ENCODE results near the gene CFLAR. TPM values are rescaled to one million over a fixed set of nuclear protein-coding genes. Genes with fewer than 3 reads are reported as not detected.

Gene CFLAR
- total RNA-seq: 48.9 TPM
- 10 to 100 TPM; 27.4 to 47.6 (median 31.4) TPM for polyA plus RNA-seq (ENCODE audit: insufficient read depth in 1 of 8, insufficient read length in 8 of 8, low replicate concordance in 1 of 8)
- long read RNA-seq, donor 1: 0 reads
- long read RNA-seq, donor 2, partial matches to known transcripts: 0 of 2 reads
- long read RNA-seq, donor 2, other reads (novel, unspliced or antisense): 0 of 2 reads
- long read RNA-seq, donor 3, partial matches to known transcripts: 0 of 1 reads
- long read RNA-seq, donor 3, other reads (novel, unspliced or antisense): 0 of 1 reads
- long read RNA-seq, donor 4, full-length matches to known transcripts: 5 of 5 reads
- long read RNA-seq, donor 4, partial matches to known transcripts: 0 of 5 reads
- long read RNA-seq, donor 4, other reads (novel, unspliced or antisense): 0 of 5 reads
- long read RNA-seq, donor 5, full-length matches to known transcripts: 9 of 9 reads
- long read RNA-seq, donor 5, partial matches to known transcripts: 0 of 9 reads
- long read RNA-seq, donor 5, other reads (novel, unspliced or antisense): 0 of 9 reads
- long read RNA-seq, donor 6, full-length matches to known transcripts: 9 of 9 reads
- long read RNA-seq, donor 6, partial matches to known transcripts: 0 of 9 reads
- long read RNA-seq, donor 6, other reads (novel, unspliced or antisense): 0 of 9 reads
- long read RNA-seq, donor 7, partial matches to known transcripts: 0 of 2 reads
- long read RNA-seq, donor 7, other reads (novel, unspliced or antisense): 0 of 2 reads
- long read RNA-seq, donor 8, full-length matches to known transcripts: 5 of 10 reads
- long read RNA-seq, donor 8, partial matches to known transcripts: 5 of 10 reads
- long read RNA-seq, donor 8, other reads (novel, unspliced or antisense): 0 of 10 reads
- long read RNA-seq, donor 9, full-length matches to known transcripts: 4 of 4 reads
- long read RNA-seq, donor 9, partial matches to known transcripts: 0 of 4 reads
- long read RNA-seq, donor 9, other reads (novel, unspliced or antisense): 0 of 4 reads
- long read RNA-seq, donor 10, full-length matches to known transcripts: 11 of 16 reads
- long read RNA-seq, donor 10, partial matches to known transcripts: 5 of 16 reads
- long read RNA-seq, donor 10, other reads (novel, unspliced or antisense): 0 of 16 reads
- long read RNA-seq, donor 11, full-length matches to known transcripts: 4 of 4 reads
- long read RNA-seq, donor 11, partial matches to known transcripts: 0 of 4 reads
- long read RNA-seq, donor 11, other reads (novel, unspliced or antisense): 0 of 4 reads

- Histone ChIP-seq H3K4me3 (ENCODE audit: low read length) (peak within 1 kb of the TSS; percentile 59), H3K36me3 (ENCODE audit: control insufficient read depth, insufficient read depth, low read length) (no peaks in the 10 kb centered on the region), H3K27ac (ENCODE audit: low read length) (peak within 1 kb of the TSS; percentile 96), H3K9me3 (replicated peaks; ENCODE audit: control insufficient read depth, low read depth, low read length) (no peaks in the 10 kb centered on the region), H3K4me1 (ENCODE audit: control insufficient read depth, insufficient read depth, low read length) (peaks cover 24% of the 10 kb centered on the region), H3K27me3 (ENCODE audit: control insufficient read depth, insufficient read depth, low read length) (no peaks in the 10 kb centered on the region)
- WGBS (ENCODE audit: insufficient coverage): under 1% methylated on average over 63 of the region's 75 CpGs
- peak; percentile 92 for DNase-seq
Measured at GRCh38 chr2:201116115-201116958, at the start of gene CFLAR. Gene CFLAR, plus strand, starts transcription at chr2:201116164. Its CDS starts 13,702 bp downstream, at chr2:201129866.

GRCh38 chr2:201070948-201071478 lies 45.0 kb upstream of the CFLAR start:
- Histone ChIP-seq H3K36me3 (ENCODE audit: control insufficient read depth, insufficient read depth, low read length) (no peaks in the 10 kb centered on the region), H3K27me3 (ENCODE audit: control insufficient read depth, insufficient read depth, low read length) (no peaks in the 10 kb centered on the region), H3K4me1 (ENCODE audit: control insufficient read depth, insufficient read depth, low read length) (peaks cover 8% of the 10 kb centered on the region), H3K9me3 (replicated peaks; ENCODE audit: control insufficient read depth, low read depth, low read length) (no peaks in the 10 kb centered on the region), H3K4me3 (ENCODE audit: low read length) (peak overlapping the region; percentile 96), H3K27ac (ENCODE audit: low read length) (peak overlapping the region; percentile 91)
- under 1% methylated on average over 18 of the region's 21 CpGs for WGBS (ENCODE audit: insufficient coverage)
- no peak for DNase-seq

DNA sequence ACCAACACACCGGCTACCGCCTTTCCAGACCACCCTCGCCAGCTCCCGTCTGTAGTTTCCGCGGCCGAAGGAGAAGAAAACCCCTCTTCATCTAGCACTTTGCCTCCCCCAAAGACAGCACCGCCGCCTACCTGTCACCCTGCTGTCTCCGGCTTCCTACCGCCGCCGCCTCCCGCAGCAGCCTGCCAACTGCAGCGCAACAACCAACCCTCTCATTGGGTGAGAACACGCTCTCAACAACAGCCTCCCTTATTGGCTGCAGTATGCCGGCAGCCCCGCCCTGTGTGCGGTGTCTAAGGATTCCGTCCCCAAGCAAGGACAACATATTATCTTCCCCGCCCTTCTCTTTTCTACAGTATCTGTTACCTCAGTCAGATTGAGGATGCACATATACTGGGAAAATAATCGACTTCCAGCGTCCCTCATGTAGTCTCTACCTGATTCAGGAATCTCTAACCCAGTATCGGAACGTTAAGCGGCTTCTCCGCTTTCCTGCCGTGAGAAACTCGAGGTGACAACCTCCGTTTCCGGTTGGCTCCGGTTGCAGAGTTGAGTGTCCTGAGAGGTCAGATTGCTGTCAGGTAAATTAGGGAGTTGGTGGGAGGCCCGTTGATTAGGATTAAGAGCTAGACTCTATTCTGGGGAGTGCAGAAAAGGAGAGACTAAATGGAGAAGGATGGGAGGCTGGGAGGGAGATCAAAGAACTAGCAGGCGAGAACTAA lies 44.3 kb upstream of the CFLAR start, which contains the start of the genes HYCC2 and NDUFB3:
TSS of gene HYCC2 (minus strand) at position 193 of the 722 bp plus-strand sequence. CDS start 47,662 bp downstream, outside the sequence.
TSS of gene NDUFB3 (plus strand) at position 523 of the 722 bp plus-strand sequence. CDS start 6,882 bp downstream, outside the sequence.
- no peaks in the 10 kb centered on the region for H3K9me3 ChIP-seq (replicated peaks; ENCODE audit: control insufficient read depth, low read depth, low read length)
- 0% methylated on average over 29 of the region's 34 CpGs for WGBS (ENCODE audit: insufficient coverage)
- peak within 1 kb of the TSS; percentile 96 for H3K4me3 ChIP-seq (ENCODE audit: low read length)
- H3K4me1 ChIP-seq (ENCODE audit: control insufficient read depth, insufficient read depth, low read length): peaks cover 8% of the 10 kb centered on the region
- H3K27ac ChIP-seq (ENCODE audit: low read length): peak within 1 kb of the TSS; percentile 91
- no peaks in the 10 kb centered on the region for H3K27me3 ChIP-seq (ENCODE audit: control insufficient read depth, insufficient read depth, low read length)
- no peaks in the 10 kb centered on the region for H3K36me3 ChIP-seq (ENCODE audit: control insufficient read depth, insufficient read depth, low read length)
- peak; percentile 97 for DNase-seq

DNA sequence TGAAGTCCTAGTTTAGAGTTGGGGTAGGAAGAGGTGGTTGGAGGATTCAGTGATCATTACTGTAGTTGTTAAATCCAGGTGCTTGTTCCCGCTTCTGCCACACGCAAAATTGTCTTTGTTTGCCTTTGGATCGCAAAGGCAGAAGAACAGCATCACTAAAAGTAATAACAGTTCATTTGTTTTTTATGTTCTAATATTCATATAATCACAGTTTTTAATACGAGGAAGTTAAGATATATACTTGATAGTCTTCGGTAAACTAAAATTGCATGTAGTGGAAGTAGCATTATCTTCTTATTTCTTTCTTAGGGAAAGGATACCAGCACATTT lies 43.8 kb upstream of the CFLAR start:
- WGBS (ENCODE audit: insufficient coverage): no CpG with 5 or more reads among the region's 5 CpGs

DNA sequence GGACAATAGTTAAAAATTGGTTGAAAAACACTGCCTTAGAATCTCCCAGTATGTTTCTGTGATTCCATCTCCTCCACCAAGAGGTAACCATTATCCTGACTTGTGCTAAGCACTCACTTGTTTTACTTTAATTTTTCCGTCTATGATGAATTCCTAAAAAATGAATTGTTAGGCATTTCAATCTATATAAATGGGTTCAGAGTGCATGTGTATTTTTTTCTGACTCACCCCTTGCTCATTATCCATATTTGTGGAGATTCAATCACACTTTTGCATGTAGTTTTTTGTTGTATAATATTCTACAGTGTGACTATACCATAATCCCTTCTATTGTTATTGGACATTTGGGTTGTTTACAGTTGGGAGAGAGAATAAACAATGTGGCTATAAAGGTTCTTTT lies 42.9 kb upstream of the CFLAR start:
- H3K27ac ChIP-seq (ENCODE audit: low read length): no peak overlapping the region
- no peak for DNase-seq
- WGBS (ENCODE audit: insufficient coverage): no CpG with 5 or more reads among the region's 1 CpG
- no peaks in the 10 kb centered on the region for H3K27me3 ChIP-seq (ENCODE audit: control insufficient read depth, insufficient read depth, low read length)
- H3K9me3 ChIP-seq (replicated peaks; ENCODE audit: control insufficient read depth, low read depth, low read length): no peaks in the 10 kb centered on the region
- peaks cover 8% of the 10 kb centered on the region for H3K4me1 ChIP-seq (ENCODE audit: control insufficient read depth, insufficient read depth, low read length)
- H3K4me3 ChIP-seq (ENCODE audit: low read length): no peak overlapping the region
- no peaks in the 10 kb centered on the region for H3K36me3 ChIP-seq (ENCODE audit: control insufficient read depth, insufficient read depth, low read length)

More for the DNA sequence above, 43.8 kb upstream of the CFLAR start:
- no peaks in the 10 kb centered on the region for H3K36me3 ChIP-seq (ENCODE audit: control insufficient read depth, insufficient read depth, low read length)
- no peaks in the 10 kb centered on the region for H3K27me3 ChIP-seq (ENCODE audit: control insufficient read depth, insufficient read depth, low read length)
- DNase-seq: no peak
- peak overlapping the region; percentile 96 for H3K4me3 ChIP-seq (ENCODE audit: low read length)
- peak overlapping the region; percentile 91 for H3K27ac ChIP-seq (ENCODE audit: low read length)
- peaks cover 8% of the 10 kb centered on the region for H3K4me1 ChIP-seq (ENCODE audit: control insufficient read depth, insufficient read depth, low read length)
- no peaks in the 10 kb centered on the region for H3K9me3 ChIP-seq (replicated peaks; ENCODE audit: control insufficient read depth, low read depth, low read length)

- Histone ChIP-seq H3K27me3 (ENCODE audit: control insufficient read depth, insufficient read depth, low read length) (no peaks in the 10 kb centered on the region), H3K4me1 (ENCODE audit: control insufficient read depth, insufficient read depth, low read length) (peaks cover 8% of the 10 kb centered on the region), H3K4me3 (ENCODE audit: low read length) (no peak overlapping the region), H3K36me3 (ENCODE audit: control insufficient read depth, insufficient read depth, low read length) (peaks cover 8% of the 10 kb centered on the region), H3K27ac (ENCODE audit: low read length) (no peak overlapping the region), H3K9me3 (replicated peaks; ENCODE audit: control insufficient read depth, low read depth, low read length) (no peaks in the 10 kb centered on the region)
- WGBS (ENCODE audit: insufficient coverage): 57% methylated on average over 1 of the region's 7 CpGs
- no peak for DNase-seq
Measured at GRCh38 chr2:201074996-201075395, 41.0 kb upstream of the CFLAR start.

DNA sequence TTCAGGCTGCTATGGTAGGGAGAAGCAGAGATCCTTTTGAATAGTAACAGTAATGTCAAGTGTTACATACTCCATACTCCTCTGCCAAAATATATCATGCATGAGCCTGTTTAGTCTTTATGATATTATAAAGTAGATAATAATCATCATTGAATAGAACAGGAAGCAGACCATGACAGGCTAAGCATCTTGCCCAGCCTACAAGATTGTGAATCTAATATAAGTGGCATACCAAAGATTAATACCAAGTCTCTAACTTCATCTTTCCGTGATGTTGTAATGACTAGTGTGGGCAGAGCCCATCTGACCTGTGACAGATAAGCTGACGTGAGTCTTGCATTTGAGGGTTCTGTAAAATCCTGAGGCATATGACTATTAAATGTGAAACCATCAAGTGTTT lies 31.1 kb upstream of the CFLAR start:
- Histone ChIP-seq H3K9me3 (replicated peaks; ENCODE audit: control insufficient read depth, low read depth, low read length) (no peaks in the 10 kb centered on the region), H3K4me1 (ENCODE audit: control insufficient read depth, insufficient read depth, low read length) (no peaks in the 10 kb centered on the region), H3K27me3 (ENCODE audit: control insufficient read depth, insufficient read depth, low read length) (no peaks in the 10 kb centered on the region), H3K27ac (ENCODE audit: low read length) (no peak overlapping the region), H3K4me3 (ENCODE audit: low read length) (no peak overlapping the region), H3K36me3 (ENCODE audit: control insufficient read depth, insufficient read depth, low read length) (peaks cover 34% of the 10 kb centered on the region)
- WGBS (ENCODE audit: insufficient coverage): no CpG with 5 or more reads among the region's 2 CpGs
- no peak for DNase-seq

- no peaks in the 10 kb centered on the region for H3K9me3 ChIP-seq (replicated peaks; ENCODE audit: control insufficient read depth, low read depth, low read length)
- peaks cover 22% of the 10 kb centered on the region for H3K36me3 ChIP-seq (ENCODE audit: control insufficient read depth, insufficient read depth, low read length)
- no peaks in the 10 kb centered on the region for H3K4me1 ChIP-seq (ENCODE audit: control insufficient read depth, insufficient read depth, low read length)
- H3K4me3 ChIP-seq (ENCODE audit: low read length): no peak overlapping the region
- no peaks in the 10 kb centered on the region for H3K27me3 ChIP-seq (ENCODE audit: control insufficient read depth, insufficient read depth, low read length)
- no peak for DNase-seq
- H3K27ac ChIP-seq (ENCODE audit: low read length): no peak overlapping the region
- 75% methylated on average over 2 of the region's 4 CpGs for WGBS (ENCODE audit: insufficient coverage)
Measured at GRCh38 chr2:201090574-201090973, 25.4 kb upstream of the CFLAR start.
